ENCODE results near the gene SLC6A11.

Gene SLC6A11

DNA sequence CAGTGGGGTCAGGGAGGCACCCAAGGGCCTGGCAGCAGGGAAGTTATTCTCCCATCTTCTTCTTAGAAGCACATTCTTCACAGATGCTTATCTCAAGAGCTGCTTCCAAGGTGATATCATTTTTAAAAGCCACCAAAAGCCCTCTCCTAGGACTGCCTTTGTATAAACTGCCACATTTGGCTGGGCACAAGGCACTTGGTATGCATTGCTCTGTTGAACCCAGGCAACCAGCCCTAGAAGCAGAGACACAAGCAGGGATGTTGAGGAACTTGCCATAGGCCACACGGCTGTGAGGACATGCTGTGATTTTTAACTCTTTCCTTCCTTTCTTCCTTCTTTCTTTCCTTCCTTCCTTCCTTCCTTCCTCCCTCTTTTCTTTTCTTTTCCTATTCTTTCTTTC is 169.2 kb downstream of the SLC6A11 start:
- no peak for DNase-seq

DNA sequence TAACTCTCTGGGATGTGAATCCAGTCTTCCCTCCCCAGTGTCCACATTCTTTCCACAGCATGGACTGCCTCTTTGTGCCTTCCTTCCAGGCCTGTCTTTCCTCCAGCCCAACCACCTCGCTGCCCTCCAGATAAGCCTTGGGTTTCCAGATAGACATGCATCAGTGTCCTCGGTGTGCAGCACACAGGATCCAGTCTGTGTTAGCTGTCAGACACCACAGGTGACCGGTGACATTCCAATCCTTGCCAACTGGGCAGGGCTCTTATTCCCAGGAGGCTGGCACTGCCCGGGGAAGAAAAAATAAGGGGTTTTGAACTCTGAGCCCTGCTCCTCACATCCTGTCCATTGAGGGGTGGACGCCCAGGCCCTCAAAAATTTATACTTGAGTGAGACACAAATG is 170.6 kb downstream of the SLC6A11 start:
- DNase-seq: no peak

DNA sequence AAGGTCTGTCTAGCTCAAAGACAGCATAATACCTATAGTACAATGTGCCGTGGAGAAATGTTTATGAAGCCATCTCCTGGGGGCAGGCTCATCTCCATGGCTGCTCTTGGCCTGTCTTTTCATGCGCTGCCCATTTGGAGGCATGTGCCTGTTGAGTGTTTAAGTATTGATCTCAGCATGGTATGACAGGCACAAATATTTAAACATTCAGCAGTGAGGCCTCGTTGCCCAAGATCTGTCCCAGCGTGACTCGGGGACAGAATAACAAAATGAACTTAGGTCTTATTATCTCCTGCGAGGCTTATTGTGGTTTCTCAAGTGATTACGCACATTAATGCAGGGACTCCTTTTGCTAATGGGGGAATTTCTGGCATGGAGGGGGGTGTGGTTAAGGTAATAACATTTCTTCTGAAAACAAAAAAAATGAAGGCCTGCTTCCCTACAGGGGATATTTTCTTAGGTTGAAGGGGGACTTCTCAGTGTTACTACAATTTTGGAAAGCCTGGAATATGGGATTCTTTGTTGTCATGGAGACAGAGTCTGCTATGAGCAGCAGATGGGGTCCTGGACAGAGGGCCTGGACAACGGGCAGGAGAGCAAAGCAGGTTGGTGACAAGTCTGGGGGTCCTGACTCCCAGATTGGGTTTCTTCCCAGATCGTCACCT is 172.1 kb downstream of the SLC6A11 start:
- no peak for DNase-seq

DNA sequence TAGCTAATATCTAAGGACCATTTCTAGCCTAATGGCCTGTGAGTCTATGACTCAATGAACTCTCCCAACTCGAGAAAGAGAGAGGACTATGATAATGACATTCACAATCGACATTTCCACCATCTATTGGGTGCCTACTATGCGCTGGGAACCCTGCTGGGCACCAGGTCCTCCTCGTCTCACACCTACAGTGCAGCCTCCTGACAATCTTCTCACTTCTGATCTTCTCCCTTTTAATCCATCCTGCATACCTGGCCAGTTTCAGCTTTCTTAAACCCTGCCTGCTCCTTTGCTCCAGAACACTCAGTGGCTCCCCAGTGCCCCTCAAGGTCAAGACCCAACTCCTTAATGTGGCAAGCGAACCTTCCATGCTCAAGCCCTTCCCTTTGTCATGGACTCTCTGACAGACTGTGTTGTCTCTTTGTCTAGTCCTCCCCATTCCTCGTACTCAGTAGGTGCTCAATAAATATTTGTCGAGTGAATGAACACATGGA is 173.0 kb downstream of the SLC6A11 start:
- no peak for DNase-seq
